ENCODE measurements around the gene TAOK2.

Gene TAOK2

DNA sequence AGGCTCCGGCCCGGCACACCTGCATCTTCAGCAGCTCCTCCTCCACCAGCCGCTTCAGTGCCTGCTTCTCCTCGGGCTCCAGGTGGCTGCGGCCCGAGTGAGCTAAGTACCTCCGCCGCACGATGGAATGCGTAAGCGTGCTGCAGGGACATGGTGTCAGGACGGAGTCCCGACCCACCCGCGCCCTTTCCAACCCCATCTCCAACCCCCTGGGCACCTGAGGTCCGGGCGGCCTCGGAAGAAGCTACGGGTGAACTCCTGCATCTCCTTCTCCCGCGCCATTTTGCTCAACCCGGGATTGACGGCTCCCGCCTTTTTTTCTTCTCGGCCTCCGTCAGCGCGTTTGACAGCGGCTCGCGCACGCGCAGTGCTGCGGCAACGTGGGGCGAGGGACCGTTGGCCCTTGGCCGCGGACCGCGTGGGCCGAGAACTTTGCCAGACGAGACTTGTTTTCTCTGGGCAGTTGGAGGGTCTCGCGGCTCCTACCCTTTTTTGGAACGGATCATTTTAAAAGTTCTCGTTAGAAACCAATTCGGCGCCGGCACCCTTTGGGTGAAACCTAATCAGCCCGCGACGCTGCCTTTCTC is 21.7 kb downstream of the TAOK2 start, which contains the start of gene HIRIP3:
Gene HIRIP3 (minus strand): TSS at position 294 of the 587 bp plus-strand sequence. CDS start 12 bp downstream, at position 282.
- Histone ChIP-seq H3K4me3 (ENCODE audit: low read length) (peak within 1 kb of the TSS; percentile 95), H3K18ac (ENCODE audit: low read length) (peak within 1 kb of the TSS; percentile 62), H3K27me3 (ENCODE audit: insufficient read depth, low read length, poor library complexity) (no peaks in the 10 kb centered on the region), H3K4ac (ENCODE audit: low read depth, low read length) (peak within 1 kb of the TSS; percentile 89), H2AK5ac (ENCODE audit: low read length) (no peak within 1 kb of the TSS), H3K4me2 (ENCODE audit: low read length) (peak within 1 kb of the TSS; percentile 99), H3K4me1 (ENCODE audit: control insufficient read depth, low read depth, low read length) (peaks cover 2% of the 10 kb centered on the region), H3K27ac (ENCODE audit: low read depth, low read length) (peak within 1 kb of the TSS; percentile 39), H3K36me3 (ENCODE audit: control insufficient read depth, insufficient read depth, low read length) (peaks cover 4% of the 10 kb centered on the region), H3K79me2 (ENCODE audit: control insufficient read depth, insufficient read depth, low read length) (peaks cover 3% of the 10 kb centered on the region), H2BK5ac (ENCODE audit: low read length) (peak within 1 kb of the TSS; percentile 95), H3K9ac (ENCODE audit: low read length) (peak within 1 kb of the TSS; percentile 99), H4K8ac (ENCODE audit: low read depth, low read length) (no peak within 1 kb of the TSS), H2BK15ac (replicated peaks; ENCODE audit: low read depth) (no peak within 1 kb of the TSS), H3K56ac (ENCODE audit: low read length) (peak within 1 kb of the TSS; percentile 99), H4K5ac (ENCODE audit: low read length) (no peak within 1 kb of the TSS), H3K23ac (ENCODE audit: low read length) (peak within 1 kb of the TSS; percentile 1), H2BK120ac (ENCODE audit: low read depth, low read length) (no peak within 1 kb of the TSS), H3K79me1 (ENCODE audit: low read length) (peaks cover 5% of the 10 kb centered on the region)
- DNase-seq = peak; percentile 91
- no CpG with 5 or more reads among the region's 53 CpGs for WGBS (ENCODE audit: extremely low coverage, insufficient coverage, low lambda C conversion rate)

DNA sequence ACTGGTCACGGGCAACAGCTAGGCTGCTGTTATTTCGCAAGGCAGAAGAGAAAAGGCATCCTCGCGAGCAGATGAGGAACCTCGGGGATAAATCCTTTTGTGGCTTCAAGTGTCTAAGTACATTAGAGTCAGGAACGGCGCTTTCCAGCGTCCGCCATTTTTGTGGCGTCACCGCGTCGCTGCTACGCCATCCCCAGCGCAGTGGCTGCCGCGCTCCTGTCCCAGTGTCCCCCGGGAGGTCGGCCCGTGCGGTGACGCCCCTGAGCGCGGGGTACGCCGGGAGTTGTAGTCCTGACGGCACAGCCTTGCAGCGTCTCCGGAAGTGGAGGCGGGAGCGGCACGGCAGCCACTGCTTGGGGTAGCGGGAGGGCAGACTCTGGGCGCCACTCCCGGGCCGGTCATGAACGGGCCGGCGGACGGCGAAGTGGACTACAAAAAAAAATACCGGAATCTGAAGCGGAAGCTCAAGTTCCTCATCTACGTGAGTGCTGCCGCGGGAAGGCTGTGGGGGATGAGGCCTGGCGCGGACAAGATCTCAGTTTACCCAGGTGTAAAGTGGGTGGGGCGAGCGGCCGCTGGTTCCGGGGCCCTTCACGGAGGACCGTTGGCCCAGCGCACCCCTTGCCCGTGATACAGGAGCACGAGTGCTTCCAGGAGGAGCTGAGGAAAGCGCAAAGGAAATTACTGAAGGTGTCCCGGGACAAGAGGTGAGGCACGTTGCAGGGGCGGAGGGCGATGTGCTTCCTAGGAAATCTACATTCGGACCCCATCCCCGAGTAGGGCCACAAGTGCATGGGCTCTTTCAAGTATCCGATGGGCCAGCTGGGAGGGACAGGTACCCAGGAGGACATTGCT is 22.5 kb downstream of the TAOK2 start, which contains the start of gene INO80E:
Gene INO80E (plus strand): TSS at position 331 of the 855 bp plus-strand sequence. CDS start 70 bp downstream, at position 401.
- Histone ChIP-seq H3K27me3 (ENCODE audit: insufficient read depth, low read length, poor library complexity) (no peaks in the 10 kb centered on the region), H3K4me1 (ENCODE audit: control insufficient read depth, low read depth, low read length) (peaks cover 2% of the 10 kb centered on the region), H3K9ac (ENCODE audit: low read length) (peak within 1 kb of the TSS; percentile 99), H2BK5ac (ENCODE audit: low read length) (peak within 1 kb of the TSS; percentile 95), H3K18ac (ENCODE audit: low read length) (peak within 1 kb of the TSS; percentile 62), H4K8ac (ENCODE audit: low read depth, low read length) (no peak within 1 kb of the TSS), H3K27ac (ENCODE audit: low read depth, low read length) (peak within 1 kb of the TSS; percentile 39), H3K36me3 (ENCODE audit: control insufficient read depth, insufficient read depth, low read length) (peaks cover 2% of the 10 kb centered on the region), H3K4me3 (ENCODE audit: low read length) (peak within 1 kb of the TSS; percentile 95), H4K5ac (ENCODE audit: low read length) (no peak within 1 kb of the TSS), H3K4ac (ENCODE audit: low read depth, low read length) (peak within 1 kb of the TSS; percentile 89), H3K23ac (ENCODE audit: low read length) (peak within 1 kb of the TSS; percentile 1), H3K79me2 (ENCODE audit: control insufficient read depth, insufficient read depth, low read length) (peaks cover 3% of the 10 kb centered on the region), H3K56ac (ENCODE audit: low read length) (peak within 1 kb of the TSS; percentile 99), H2BK120ac (ENCODE audit: low read depth, low read length) (no peak within 1 kb of the TSS), H3K4me2 (ENCODE audit: low read length) (peak within 1 kb of the TSS; percentile 99), H3K79me1 (ENCODE audit: low read length) (peaks cover 5% of the 10 kb centered on the region), H2BK15ac (replicated peaks; ENCODE audit: low read depth) (no peak within 1 kb of the TSS), H2AK5ac (ENCODE audit: low read length) (peak within 1 kb of the TSS; percentile 22)
- peak; percentile 98 for DNase-seq
- WGBS (ENCODE audit: extremely low coverage, insufficient coverage, low lambda C conversion rate) = no CpG with 5 or more reads among the region's 65 CpGs

DNA sequence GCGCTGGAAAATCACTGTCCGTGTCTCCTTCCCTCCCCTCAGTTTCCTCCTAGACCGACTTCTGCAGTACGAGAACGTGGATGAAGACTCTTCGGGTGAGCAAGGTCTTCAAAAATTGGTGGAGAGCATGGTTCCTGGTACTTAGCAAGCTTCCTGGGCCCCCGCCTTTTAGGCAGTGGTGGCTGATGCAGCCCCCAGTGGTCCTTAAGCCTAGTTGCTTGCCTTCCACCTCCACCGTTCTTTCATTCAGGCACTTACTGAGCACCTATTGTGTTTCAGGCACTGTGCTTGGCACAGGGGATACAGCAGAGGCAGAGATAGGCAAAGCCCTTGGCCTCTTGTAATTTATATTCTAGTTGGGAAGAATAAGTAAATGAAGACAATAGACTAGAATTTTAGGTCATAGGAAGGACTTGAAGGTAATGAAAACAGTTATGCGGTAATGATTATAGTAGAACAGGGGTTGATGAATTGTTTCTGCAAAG is 23.1 kb downstream of the TAOK2 start:
- WGBS (ENCODE audit: extremely low coverage, insufficient coverage, low lambda C conversion rate) = no CpG with 5 or more reads among the region's 9 CpGs
- H3K36me3 ChIP-seq (ENCODE audit: control insufficient read depth, insufficient read depth, low read length) = peaks cover 2% of the 10 kb centered on the region
- peak overlapping the region; percentile 22 for H2AK5ac ChIP-seq (ENCODE audit: low read length)

DNA sequence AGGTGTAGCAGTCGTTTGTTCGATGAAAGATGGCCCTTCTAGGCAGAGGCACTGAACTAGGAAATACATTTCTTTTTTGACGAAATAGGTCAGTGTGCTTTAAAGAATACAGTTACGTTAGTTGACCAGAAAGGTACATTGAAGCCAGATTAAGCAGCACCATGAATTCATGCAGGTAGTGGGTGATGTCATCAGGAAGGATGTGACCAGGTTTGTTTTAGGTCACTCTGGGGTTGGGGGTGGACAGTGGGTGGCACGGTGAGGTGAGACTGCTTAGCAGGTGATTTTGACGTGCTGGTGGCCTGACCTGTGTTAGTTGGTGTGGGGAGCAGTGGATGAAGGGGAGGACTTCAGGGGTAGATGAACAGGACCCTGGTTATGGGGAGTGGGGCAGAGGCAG is 25.9 kb downstream of the TAOK2 start:
- Histone ChIP-seq H3K56ac (ENCODE audit: low read length) (no peak overlapping the region), H4K8ac (ENCODE audit: low read depth, low read length) (no peak overlapping the region), H3K4me3 (ENCODE audit: low read length) (no peak overlapping the region), H2AK5ac (ENCODE audit: low read length) (no peak overlapping the region), H3K4me2 (ENCODE audit: low read length) (no peak overlapping the region), H3K79me2 (ENCODE audit: control insufficient read depth, insufficient read depth, low read length) (peaks cover 3% of the 10 kb centered on the region), H3K4me1 (ENCODE audit: control insufficient read depth, low read depth, low read length) (peaks cover 2% of the 10 kb centered on the region), H3K18ac (ENCODE audit: low read length) (no peak overlapping the region), H4K5ac (ENCODE audit: low read length) (no peak overlapping the region), H3K23ac (ENCODE audit: low read length) (no peak overlapping the region), H3K36me3 (ENCODE audit: control insufficient read depth, insufficient read depth, low read length) (peaks cover 2% of the 10 kb centered on the region), H2BK120ac (ENCODE audit: low read depth, low read length) (no peak overlapping the region), H3K9ac (ENCODE audit: low read length) (no peak overlapping the region), H3K27ac (ENCODE audit: low read depth, low read length) (no peak overlapping the region), H2BK15ac (replicated peaks; ENCODE audit: low read depth) (no peak overlapping the region), H3K27me3 (ENCODE audit: insufficient read depth, low read length, poor library complexity) (no peaks in the 10 kb centered on the region), H3K79me1 (ENCODE audit: low read length) (peaks cover 5% of the 10 kb centered on the region), H2BK5ac (ENCODE audit: low read length) (no peak overlapping the region), H3K4ac (ENCODE audit: low read depth, low read length) (no peak overlapping the region)
- DNase-seq = no peak
- no CpG with 5 or more reads among the region's 6 CpGs for WGBS (ENCODE audit: extremely low coverage, insufficient coverage, low lambda C conversion rate)

More for the DNA sequence above, 23.1 kb downstream of the TAOK2 start:
- no peak overlapping the region for H4K5ac ChIP-seq (ENCODE audit: low read length)
- peaks cover 3% of the 10 kb centered on the region for H3K79me2 ChIP-seq (ENCODE audit: control insufficient read depth, insufficient read depth, low read length)
- no peak overlapping the region for H2BK5ac ChIP-seq (ENCODE audit: low read length)
- no peak overlapping the region for H3K27ac ChIP-seq (ENCODE audit: low read depth, low read length)
- peaks cover 5% of the 10 kb centered on the region for H3K79me1 ChIP-seq (ENCODE audit: low read length)
- H3K18ac ChIP-seq (ENCODE audit: low read length) = no peak overlapping the region
- no peak overlapping the region for H3K23ac ChIP-seq (ENCODE audit: low read length)
- H2BK15ac ChIP-seq (replicated peaks; ENCODE audit: low read depth) = no peak overlapping the region
- H3K4me2 ChIP-seq (ENCODE audit: low read length) = peak overlapping the region; percentile 55
- H2BK120ac ChIP-seq (ENCODE audit: low read depth, low read length) = no peak overlapping the region
- H3K9ac ChIP-seq (ENCODE audit: low read length) = peak overlapping the region; percentile 89
- peak overlapping the region; percentile 85 for H3K4me3 ChIP-seq (ENCODE audit: low read length)
- peak; percentile 44 for DNase-seq
- H3K27me3 ChIP-seq (ENCODE audit: insufficient read depth, low read length, poor library complexity) = no peaks in the 10 kb centered on the region
- H3K4ac ChIP-seq (ENCODE audit: low read depth, low read length) = no peak overlapping the region
- H3K4me1 ChIP-seq (ENCODE audit: control insufficient read depth, low read depth, low read length) = peaks cover 2% of the 10 kb centered on the region
- H4K8ac ChIP-seq (ENCODE audit: low read depth, low read length) = no peak overlapping the region
- H3K56ac ChIP-seq (ENCODE audit: low read length) = peak overlapping the region; percentile 93

DNA sequence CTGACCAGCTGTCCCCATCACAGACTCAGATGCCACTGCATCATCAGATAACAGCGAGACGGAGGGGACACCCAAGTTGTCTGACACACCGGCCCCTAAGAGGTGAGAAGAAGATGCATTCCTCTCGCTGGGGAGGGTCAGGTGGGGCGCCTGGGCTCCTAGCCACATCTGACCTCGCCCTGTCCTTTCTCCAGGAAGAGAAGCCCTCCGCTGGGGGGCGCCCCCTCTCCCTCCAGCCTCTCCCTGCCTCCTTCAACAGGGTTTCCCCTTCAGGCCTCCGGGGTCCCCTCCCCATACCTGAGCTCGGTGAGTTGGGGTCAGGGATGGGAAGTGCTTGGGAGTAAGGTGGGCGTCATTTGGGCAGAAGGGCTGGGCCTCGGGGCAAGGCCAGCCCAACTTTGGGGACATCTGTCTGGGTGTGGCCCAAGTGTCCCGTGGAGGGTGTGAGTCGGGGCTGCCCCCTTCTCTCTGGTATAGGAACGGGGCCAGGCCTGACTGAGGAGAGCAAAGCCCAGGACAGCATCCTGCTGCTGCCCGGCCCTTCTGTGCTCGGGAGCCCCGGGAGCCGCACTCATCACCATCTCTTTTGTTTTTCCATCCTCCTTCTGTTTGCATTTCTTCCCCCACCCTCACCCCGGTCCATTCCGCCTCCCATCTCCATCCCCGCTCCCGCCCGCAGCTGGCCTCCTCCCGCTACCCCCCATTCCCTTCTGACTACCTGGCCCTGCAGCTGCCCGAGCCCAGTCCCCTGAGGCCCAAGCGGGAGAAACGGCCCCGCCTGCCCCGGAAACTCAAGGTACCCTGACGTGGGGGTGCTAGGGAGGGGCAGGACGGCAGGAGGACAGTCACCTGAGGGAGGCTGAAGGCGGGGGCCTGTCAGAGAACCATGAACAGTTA is 27.3 kb downstream of the TAOK2 start:
- no peak overlapping the region for H3K23ac ChIP-seq (ENCODE audit: low read length)
- H3K4me1 ChIP-seq (ENCODE audit: control insufficient read depth, low read depth, low read length) = no peaks in the 10 kb centered on the region
- peaks cover 2% of the 10 kb centered on the region for H3K36me3 ChIP-seq (ENCODE audit: control insufficient read depth, insufficient read depth, low read length)
- no peak overlapping the region for H3K9ac ChIP-seq (ENCODE audit: low read length)
- peaks cover 3% of the 10 kb centered on the region for H3K79me2 ChIP-seq (ENCODE audit: control insufficient read depth, insufficient read depth, low read length)
- H3K4me2 ChIP-seq (ENCODE audit: low read length) = no peak overlapping the region
- peak overlapping the region; percentile 7 for H3K56ac ChIP-seq (ENCODE audit: low read length)
- no peaks in the 10 kb centered on the region for H3K27me3 ChIP-seq (ENCODE audit: insufficient read depth, low read length, poor library complexity)
- no peak overlapping the region for H3K4ac ChIP-seq (ENCODE audit: low read depth, low read length)
- no peak overlapping the region for H4K5ac ChIP-seq (ENCODE audit: low read length)
- no peak overlapping the region for H3K4me3 ChIP-seq (ENCODE audit: low read length)
- no peak overlapping the region for H4K8ac ChIP-seq (ENCODE audit: low read depth, low read length)
- no CpG with 5 or more reads among the region's 33 CpGs for WGBS (ENCODE audit: extremely low coverage, insufficient coverage, low lambda C conversion rate)
- peaks cover 5% of the 10 kb centered on the region for H3K79me1 ChIP-seq (ENCODE audit: low read length)
- no peak overlapping the region for H2AK5ac ChIP-seq (ENCODE audit: low read length)
- H2BK15ac ChIP-seq (replicated peaks; ENCODE audit: low read depth) = no peak overlapping the region
- H2BK120ac ChIP-seq (ENCODE audit: low read depth, low read length) = no peak overlapping the region
- no peak for DNase-seq
- no peak overlapping the region for H2BK5ac ChIP-seq (ENCODE audit: low read length)
- no peak overlapping the region for H3K18ac ChIP-seq (ENCODE audit: low read length)
- no peak overlapping the region for H3K27ac ChIP-seq (ENCODE audit: low read depth, low read length)

Data from mesendoderm (in vitro differentiated cells).